CD14-positive monocyte (primary cell): ENCODE data around the gene KANK2. TPM values are rescaled to one million over a fixed set of nuclear protein-coding genes. Genes with fewer than 3 reads are reported as not detected.
"Not testable (repeated sequence)": the region's sequence is repeated elsewhere in the genome, so short reads cannot be mapped to it uniquely, and the experiment has no call there.

Experiments used
- DNase-seq, 3 donors: peaks; one replicate each; pipeline ENCODE4 v3.0.0-alpha.2; 2011 to 2022
- H2AFZ ChIP-seq: 2 replicates; pipeline ENCODE4 v1.6.0; 2012; ENCODE audit warnings: mild to moderate bottlenecking, low read depth, low read length, inconsistent platforms; ENCODE audit not compliant: insufficient read depth, poor library complexity, severe bottlenecking
- H3K27ac ChIP-seq, 2 donors: 1 replicate in 1 of 2; 2 replicates in 1 of 2; pipeline ENCODE4 v1.5.1; 2012 to 2013; ENCODE audit warnings: low read length in 2 of 2, control low read depth in 1 of 2, inconsistent platforms in 1 of 2, low read depth in 1 of 2, mild to moderate bottlenecking in 1 of 2
- H3K27me3 ChIP-seq, 2 donors: one replicate each; pipeline versions ENCODE4 v1.6.0 to v1.6.1; 2011 to 2013; ENCODE audit warnings: low read length in 2 of 2; ENCODE audit not compliant: control insufficient read depth in 2 of 2, insufficient read depth in 2 of 2
- H3K36me3 ChIP-seq, 2 donors: replicated peaks in 1 of 2; 1 replicate in 1 of 2; 2 replicates in 1 of 2; pipeline versions ENCODE4 v1.5.1 to v1.6.1; 2012 to 2013; ENCODE audit warnings: low read length in 2 of 2, control low read depth in 1 of 2, inconsistent platforms in 1 of 2, mild to moderate bottlenecking in 1 of 2; ENCODE audit not compliant: insufficient read depth in 2 of 2, control insufficient read depth in 1 of 2
- H3K4me1 ChIP-seq, 2 donors: 1 replicate in 1 of 2; 2 replicates in 1 of 2; pipeline versions ENCODE4 v1.5.1 to v1.6.1; 2012 to 2013; ENCODE audit warnings: low read length in 2 of 2, control low read depth in 1 of 2, inconsistent platforms in 1 of 2, mild to moderate bottlenecking in 1 of 2, moderate library complexity in 1 of 2; ENCODE audit not compliant: insufficient read depth in 2 of 2, control insufficient read depth in 1 of 2
- H3K4me2 ChIP-seq: replicated peaks from 2 replicates; pipeline ENCODE3; 2012; ENCODE audit warnings: low read length, moderate library complexity, mild to moderate bottlenecking; ENCODE audit not compliant: poor library complexity, severe bottlenecking; ENCODE audit errors: extremely low read depth
- H3K4me3 ChIP-seq, 3 experiments: fragments of 200-600 bp in 1 of 3; sonication (generic) in 1 of 3; replicated peaks in 1 of 3; 1 replicate in 2 of 3; 2 replicates in 1 of 3; pipeline ENCODE4 v1.5.1; 2011 to 2013; ENCODE audit warnings: low read length in 3 of 3, mild to moderate bottlenecking in 3 of 3, control low read depth in 2 of 3, low read depth in 2 of 3, inconsistent platforms in 1 of 3, moderate library complexity in 1 of 3
- H3K79me2 ChIP-seq: 2 replicates; pipeline ENCODE4 v1.6.0; 2012; ENCODE audit warnings: mild to moderate bottlenecking, control low read depth, inconsistent platforms, low read length, moderate library complexity; ENCODE audit not compliant: insufficient read depth
- H3K9ac ChIP-seq: 2 replicates; pipeline ENCODE4 v1.6.0; 2017; ENCODE audit warnings: low read length, mild to moderate bottlenecking; ENCODE audit not compliant: insufficient read depth, poor library complexity, severe bottlenecking
- H3K9me3 ChIP-seq, 2 donors: replicated peaks in 1 of 2; 1 replicate in 1 of 2; 2 replicates in 1 of 2; pipeline versions ENCODE4 v1.5.1 to v1.6.1; 2012 to 2013; ENCODE audit warnings: low read length in 2 of 2, control low read depth in 1 of 2; ENCODE audit not compliant: control insufficient read depth in 1 of 2, insufficient read depth in 1 of 2
- H4K20me1 ChIP-seq: 2 replicates; pipeline ENCODE4 v1.6.0; 2012; ENCODE audit warnings: mild to moderate bottlenecking, low read length, control low read depth, moderate library complexity; ENCODE audit not compliant: insufficient read depth
- H3K27ac Mint-ChIP-seq, 7 donors: one replicate each; pipeline ENCODE4 v1.8.0; 2020; ENCODE audit warnings: mild to moderate bottlenecking in 7 of 7, mixed read lengths in 7 of 7, moderate library complexity in 6 of 7, inconsistent platforms in 2 of 7
- H3K27me3 Mint-ChIP-seq, 3 donors: one replicate each; pipeline ENCODE4 v1.8.0; 2021 to 2022; ENCODE audit warnings: low read depth in 3 of 3, mild to moderate bottlenecking in 3 of 3, mixed read lengths in 3 of 3, moderate library complexity in 3 of 3, inconsistent platforms in 1 of 3
- H3K36me3 Mint-ChIP-seq, 2 donors: one replicate each; pipeline ENCODE4 v1.8.0; 2020; ENCODE audit warnings: mixed read lengths in 2 of 2, inconsistent platforms in 1 of 2, mild to moderate bottlenecking in 1 of 2
- H3K4me1 Mint-ChIP-seq: one replicate; pipeline ENCODE4 v1.8.0; 2020; ENCODE audit warnings: mild to moderate bottlenecking, mixed read lengths
- H3K4me3 Mint-ChIP-seq, 2 donors: one replicate each; pipeline ENCODE4 v1.8.0; 2020; ENCODE audit warnings: mild to moderate bottlenecking in 2 of 2, mixed read lengths in 2 of 2, moderate library complexity in 1 of 2
- H3K9me3 Mint-ChIP-seq, 7 donors: one replicate each; pipeline ENCODE4 v1.8.0; 2020 to 2022; ENCODE audit warnings: mixed read lengths in 7 of 7, mild to moderate bottlenecking in 6 of 7, moderate library complexity in 6 of 7, inconsistent platforms in 2 of 7
- WGBS: methylation state at CpG from one replicate; pipeline ENCODE4 v1.1.5; 2013; ENCODE audit warnings: missing lambda C conversion rate; ENCODE audit not compliant: insufficient coverage; 5-methylcytosine and 5-hydroxymethylcytosine counted together
- intact Hi-C, 2 donors: fragments of 100-400 bp; cut with micrococcal nuclease; formaldehyde crosslinking; loops; one replicate each; pipeline versions ENCODE4 v1.15.0 to v1.15.1; 2023
- polyA plus RNA-seq, 3 donors: library from polyadenylated mRNA; depleted of rRNA in 1 of 3; unstranded in 2 of 3; stranded (reverse) in 1 of 3; fragments of 300-500 nt in 2 of 3; fragments of >200 nt in 1 of 3; fragmentation: Illumina TruSeq in 2 of 3; gene quantifications; 1 replicate in 2 of 3; 2 replicates in 1 of 3; pipeline ENCODE4 v1.2.3, GENCODE V29; 2012 to 2021
- TF ChIP-seq, protein P1 (sequence below): fragments of 200-600 bp; IDR thresholded peaks from one replicate; pipeline ENCODE4 v1.8.0; 2022; ENCODE audit warnings: antibody characterized with exemption, mild to moderate bottlenecking

The KANK2 gene
- polyA plus RNA-seq, 3 donors, result 0.40 to 1.3 (median 0.64) TPM

GRCh38 chr19:11181488-11181887 lies 15.9 kb downstream of the KANK2 start:
- Mint-ChIP-seq H3K9me3 (peaks cover 0 to 4% (median 0%) of the 10 kb centered on the region in 7 donors), H3K27ac (peak overlapping the region in 1 of 7 donors; percentile 32), H3K4me3 (no peak overlapping the region)

DNA sequence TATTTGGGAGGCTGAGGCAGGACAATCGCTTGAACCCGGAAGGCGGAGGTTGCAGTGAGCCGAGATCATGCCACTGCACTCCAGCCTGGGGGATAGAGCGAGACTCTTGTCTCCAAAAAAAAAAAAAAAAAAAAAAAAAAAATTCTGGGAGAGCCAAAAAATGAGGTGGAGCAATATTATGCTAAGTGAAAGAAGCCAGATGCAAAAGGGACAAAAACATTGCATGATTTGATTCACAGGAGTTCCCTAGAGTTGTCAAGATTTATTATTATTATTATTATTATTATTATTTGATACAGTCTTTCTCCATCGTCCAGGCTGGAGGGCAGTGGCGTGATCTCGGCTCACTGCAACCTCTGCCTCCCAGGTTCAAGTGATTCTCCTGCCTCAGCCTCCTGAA lies 16.4 kb downstream of the KANK2 start:
- intact Hi-C loops, H3K9me3 Mint-ChIP-seq, H3K27ac Mint-ChIP-seq, H4K20me1 ChIP-seq, H3K27ac ChIP-seq, H3K79me2 ChIP-seq, H3K4me1 ChIP-seq, H3K4me3 Mint-ChIP-seq, H2AFZ ChIP-seq, H3K9me3 ChIP-seq, H3K27me3 Mint-ChIP-seq, H3K4me2 ChIP-seq, H3K27me3 ChIP-seq, H3K9ac ChIP-seq, DNase-seq, H3K36me3 ChIP-seq, H3K4me3 ChIP-seq: not testable (repeated sequence)
- H3K36me3 Mint-ChIP-seq, result peaks cover 6 to 10% of the 10 kb centered on the region in 2 donors
- WGBS, result no CpG with 5 or more reads among the region's 8 CpGs
- H3K4me1 Mint-ChIP-seq, result peaks cover 11% of the 10 kb centered on the region

More at GRCh38 chr19:11181488-11181887, 15.9 kb downstream of the KANK2 start:
- H3K9ac ChIP-seq, result no peak overlapping the region
- intact Hi-C loops, result no loop called here
- peaks cover 11% of the 10 kb centered on the region for H3K4me1 Mint-ChIP-seq
- H2AFZ ChIP-seq, result no peak overlapping the region
- WGBS, result no CpG with 5 or more reads among the region's 4 CpGs
- H3K36me3 Mint-ChIP-seq, result peaks cover 8 to 9% of the 10 kb centered on the region in 2 donors
- H3K27me3 ChIP-seq, result no peaks in the 10 kb centered on the region
- no peaks in the 10 kb centered on the region for H3K9me3 ChIP-seq
- DNase-seq, result no peak
- peaks cover 0 to 2% (median 2%) of the 10 kb centered on the region in 3 donors for H3K27me3 Mint-ChIP-seq
- H3K4me3 ChIP-seq, result no peak overlapping the region
- H3K27ac ChIP-seq, result no peak overlapping the region
- TF ChIP-seq, protein P1, sequence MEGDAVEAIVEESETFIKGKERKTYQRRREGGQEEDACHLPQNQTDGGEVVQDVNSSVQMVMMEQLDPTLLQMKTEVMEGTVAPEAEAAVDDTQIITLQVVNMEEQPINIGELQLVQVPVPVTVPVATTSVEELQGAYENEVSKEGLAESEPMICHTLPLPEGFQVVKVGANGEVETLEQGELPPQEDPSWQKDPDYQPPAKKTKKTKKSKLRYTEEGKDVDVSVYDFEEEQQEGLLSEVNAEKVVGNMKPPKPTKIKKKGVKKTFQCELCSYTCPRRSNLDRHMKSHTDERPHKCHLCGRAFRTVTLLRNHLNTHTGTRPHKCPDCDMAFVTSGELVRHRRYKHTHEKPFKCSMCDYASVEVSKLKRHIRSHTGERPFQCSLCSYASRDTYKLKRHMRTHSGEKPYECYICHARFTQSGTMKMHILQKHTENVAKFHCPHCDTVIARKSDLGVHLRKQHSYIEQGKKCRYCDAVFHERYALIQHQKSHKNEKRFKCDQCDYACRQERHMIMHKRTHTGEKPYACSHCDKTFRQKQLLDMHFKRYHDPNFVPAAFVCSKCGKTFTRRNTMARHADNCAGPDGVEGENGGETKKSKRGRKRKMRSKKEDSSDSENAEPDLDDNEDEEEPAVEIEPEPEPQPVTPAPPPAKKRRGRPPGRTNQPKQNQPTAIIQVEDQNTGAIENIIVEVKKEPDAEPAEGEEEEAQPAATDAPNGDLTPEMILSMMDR, result no peak
- no peaks in the 10 kb centered on the region for H3K4me1 ChIP-seq
- no peaks in the 10 kb centered on the region for H3K79me2 ChIP-seq
- H3K36me3 ChIP-seq, result no peaks in the 10 kb centered on the region
- no peaks in the 10 kb centered on the region for H4K20me1 ChIP-seq
- H3K4me2 ChIP-seq, result no peak overlapping the region
